ENCODE measurements around the gene CRACR2A. TPM values are rescaled to one million over a fixed set of nuclear protein-coding genes. Genes with fewer than 3 reads are reported as not detected.

CRACR2A gene
- total and polyA plus RNA-seq, 2 of the 8 experiments (the other 6 are each of a cell fraction or from before 2014, with no cell fraction given): 0.85 to 3.2 TPM

DNA sequence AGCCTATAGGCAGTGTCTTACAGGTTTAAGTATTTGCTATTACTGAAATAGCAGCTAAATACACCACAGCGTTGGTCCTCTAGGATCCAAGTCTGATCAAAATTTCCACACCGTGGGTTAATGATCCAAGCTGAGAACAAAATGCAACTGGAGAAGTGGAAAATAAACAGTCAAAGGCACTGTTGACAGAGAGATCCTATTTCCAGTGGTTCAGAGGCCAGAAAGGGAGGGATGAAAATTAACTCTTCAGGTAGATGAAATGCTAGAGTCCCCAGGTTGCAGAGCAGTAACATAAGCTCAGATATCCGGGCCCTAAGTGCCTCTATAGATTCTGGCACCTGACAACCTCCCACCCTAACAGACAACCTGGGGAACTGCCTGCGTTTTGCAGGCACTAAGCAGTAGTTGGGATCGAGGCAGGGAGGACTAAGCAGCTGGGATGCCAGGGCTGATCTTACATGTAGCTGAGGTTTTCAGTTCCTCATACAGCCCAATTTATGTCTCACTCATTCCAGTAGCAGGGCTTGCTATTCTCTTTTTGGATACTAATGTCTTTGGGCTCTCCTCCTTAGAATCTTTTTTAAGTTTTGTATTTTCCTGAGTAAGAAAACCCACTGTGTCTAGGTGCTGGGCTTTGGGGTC lies 42.7 kb upstream of the CRACR2A start (continued):
- no peak for TF ChIP-seq HDAC6 (IDR thresholded peaks at IDR 0.05; ENCODE audit: low read depth, low read length)
- TF ChIP-seq, protein P1, sequence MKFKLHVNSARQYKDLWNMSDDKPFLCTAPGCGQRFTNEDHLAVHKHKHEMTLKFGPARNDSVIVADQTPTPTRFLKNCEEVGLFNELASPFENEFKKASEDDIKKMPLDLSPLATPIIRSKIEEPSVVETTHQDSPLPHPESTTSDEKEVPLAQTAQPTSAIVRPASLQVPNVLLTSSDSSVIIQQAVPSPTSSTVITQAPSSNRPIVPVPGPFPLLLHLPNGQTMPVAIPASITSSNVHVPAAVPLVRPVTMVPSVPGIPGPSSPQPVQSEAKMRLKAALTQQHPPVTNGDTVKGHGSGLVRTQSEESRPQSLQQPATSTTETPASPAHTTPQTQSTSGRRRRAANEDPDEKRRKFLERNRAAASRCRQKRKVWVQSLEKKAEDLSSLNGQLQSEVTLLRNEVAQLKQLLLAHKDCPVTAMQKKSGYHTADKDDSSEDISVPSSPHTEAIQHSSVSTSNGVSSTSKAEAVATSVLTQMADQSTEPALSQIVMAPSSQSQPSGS (IDR thresholded peaks at IDR 0.05; ENCODE audit: low read length): no peak
- no peak for TF ChIP-seq EP300 (IDR thresholded peaks at IDR 0.05; ENCODE audit: borderline replicate concordance in 1 of 2, low read depth in 2 of 2, low read length in 2 of 2)
